ENCODE measurements around the gene NAGS. TPM values are rescaled to one million over a fixed set of nuclear protein-coding genes. Genes with fewer than 3 reads are reported as not detected.
A peak's percentile ranks its signal among the peaks of the same experiment; 100 is the strongest.
"Not testable (repeated sequence)": the region's sequence is repeated elsewhere in the genome, so short reads cannot be mapped to it uniquely, and the experiment has no call there.

Gene NAGS
- total RNA-seq, 1 donor from 2014 or later, result 0.89 TPM

- Mint-ChIP-seq H3K27ac (no peak overlapping the region), H3K36me3 (ENCODE audit: insufficient read depth) (no peaks in the 10 kb centered on the region), H3K4me3 (ENCODE audit: low read depth) (no peak overlapping the region), H3K4me1 (ENCODE audit: low read depth) (no peaks in the 10 kb centered on the region), H3K9me3 (ENCODE audit: low read depth) (no peaks in the 10 kb centered on the region), H3K27me3 (peaks cover 28% of the 10 kb centered on the region)
- DNase-seq (ENCODE audit: low spot score, unreplicated experiment), result peak; percentile 71
- TF ChIP-seq, protein P1, sequence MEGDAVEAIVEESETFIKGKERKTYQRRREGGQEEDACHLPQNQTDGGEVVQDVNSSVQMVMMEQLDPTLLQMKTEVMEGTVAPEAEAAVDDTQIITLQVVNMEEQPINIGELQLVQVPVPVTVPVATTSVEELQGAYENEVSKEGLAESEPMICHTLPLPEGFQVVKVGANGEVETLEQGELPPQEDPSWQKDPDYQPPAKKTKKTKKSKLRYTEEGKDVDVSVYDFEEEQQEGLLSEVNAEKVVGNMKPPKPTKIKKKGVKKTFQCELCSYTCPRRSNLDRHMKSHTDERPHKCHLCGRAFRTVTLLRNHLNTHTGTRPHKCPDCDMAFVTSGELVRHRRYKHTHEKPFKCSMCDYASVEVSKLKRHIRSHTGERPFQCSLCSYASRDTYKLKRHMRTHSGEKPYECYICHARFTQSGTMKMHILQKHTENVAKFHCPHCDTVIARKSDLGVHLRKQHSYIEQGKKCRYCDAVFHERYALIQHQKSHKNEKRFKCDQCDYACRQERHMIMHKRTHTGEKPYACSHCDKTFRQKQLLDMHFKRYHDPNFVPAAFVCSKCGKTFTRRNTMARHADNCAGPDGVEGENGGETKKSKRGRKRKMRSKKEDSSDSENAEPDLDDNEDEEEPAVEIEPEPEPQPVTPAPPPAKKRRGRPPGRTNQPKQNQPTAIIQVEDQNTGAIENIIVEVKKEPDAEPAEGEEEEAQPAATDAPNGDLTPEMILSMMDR (IDR thresholded peaks at IDR 0.05; ENCODE audit: unreplicated experiment), result peak; percentile 88
Measured at GRCh38 chr17:43994272-43995149, 9.9 kb upstream of the NAGS start.

DNA sequence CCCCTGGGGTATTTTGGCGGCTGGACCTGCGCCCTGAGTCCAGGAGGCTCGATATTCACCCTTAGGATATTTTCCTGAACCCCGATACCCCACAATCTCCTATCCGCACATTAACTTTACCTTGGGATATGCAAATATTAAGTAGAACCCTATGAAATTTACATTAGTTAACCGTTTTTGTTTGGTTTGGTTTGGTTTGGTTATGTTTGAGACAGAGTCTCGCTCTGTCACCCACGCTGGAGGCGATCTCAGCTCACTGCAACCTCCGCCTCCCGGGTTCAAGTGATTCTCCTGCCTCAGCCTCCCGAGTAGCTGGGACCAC, 9.3 kb upstream of the NAGS start:
- no peak for DNase-seq (ENCODE audit: low spot score, unreplicated experiment)
- Mint-ChIP-seq H3K27me3 (peaks cover 32% of the 10 kb centered on the region), H3K27ac (no peak overlapping the region), H3K9me3 (ENCODE audit: low read depth) (no peaks in the 10 kb centered on the region), H3K4me1 (ENCODE audit: low read depth) (no peaks in the 10 kb centered on the region), H3K36me3 (ENCODE audit: insufficient read depth) (no peaks in the 10 kb centered on the region), H3K4me3 (ENCODE audit: low read depth) (no peak overlapping the region)
- TF ChIP-seq, protein P1 (IDR thresholded peaks at IDR 0.05; ENCODE audit: unreplicated experiment), result no peak

- not testable (repeated sequence) for DNase-seq (ENCODE audit: low spot score, unreplicated experiment); H3K36me3 Mint-ChIP-seq (ENCODE audit: insufficient read depth); H3K4me3 Mint-ChIP-seq (ENCODE audit: low read depth); H3K9me3 Mint-ChIP-seq (ENCODE audit: low read depth); H3K27ac Mint-ChIP-seq
- H3K4me1 Mint-ChIP-seq (ENCODE audit: low read depth), result peaks cover 11% of the 10 kb centered on the region
- H3K27me3 Mint-ChIP-seq, result peaks cover 37% of the 10 kb centered on the region
Measured at GRCh38 chr17:43997180-43997579, 7.2 kb upstream of the NAGS start.

GRCh38 chr17:43998552-43998951, 5.9 kb upstream of the NAGS start:
- no peak overlapping the region for H3K4me3 Mint-ChIP-seq (ENCODE audit: low read depth)
- no peak overlapping the region for H3K27ac Mint-ChIP-seq
- H3K4me1 Mint-ChIP-seq (ENCODE audit: low read depth), result peaks cover 11% of the 10 kb centered on the region
- TF ChIP-seq, protein P1 (IDR thresholded peaks at IDR 0.05; ENCODE audit: unreplicated experiment), result no peak
- no peaks in the 10 kb centered on the region for H3K36me3 Mint-ChIP-seq (ENCODE audit: insufficient read depth)
- H3K9me3 Mint-ChIP-seq (ENCODE audit: low read depth), result no peaks in the 10 kb centered on the region
- peaks cover 41% of the 10 kb centered on the region for H3K27me3 Mint-ChIP-seq
- no peak for DNase-seq (ENCODE audit: low spot score, unreplicated experiment)

- Mint-ChIP-seq H3K4me3 (ENCODE audit: low read depth) (no peak overlapping the region), H3K9me3 (ENCODE audit: low read depth) (no peaks in the 10 kb centered on the region), H3K4me1 (ENCODE audit: low read depth) (peaks cover 11% of the 10 kb centered on the region), H3K27me3 (peaks cover 42% of the 10 kb centered on the region), H3K36me3 (ENCODE audit: insufficient read depth) (no peaks in the 10 kb centered on the region), H3K27ac (no peak overlapping the region)
- TF ChIP-seq, protein P1 (IDR thresholded peaks at IDR 0.05; ENCODE audit: unreplicated experiment), result no peak
- DNase-seq (ENCODE audit: low spot score, unreplicated experiment), result no peak
Measured at GRCh38 chr17:43999024-43999423, 5.4 kb upstream of the NAGS start.

Data from progenitor cell of endocrine pancreas (in vitro differentiated cells).